Measurements from ENCODE around the gene SIMC1. TPM values are rescaled to one million over a fixed set of nuclear protein-coding genes. Genes with fewer than 3 reads are reported as not detected.
"Not testable (repeated sequence)": the region's sequence is repeated elsewhere in the genome, so short reads cannot be mapped to it uniquely, and the experiment has no call there.

Gene SIMC1
- total and polyA plus RNA-seq, 7 donors = 2.0 to 17.0 (median 7.6) TPM

DNA sequence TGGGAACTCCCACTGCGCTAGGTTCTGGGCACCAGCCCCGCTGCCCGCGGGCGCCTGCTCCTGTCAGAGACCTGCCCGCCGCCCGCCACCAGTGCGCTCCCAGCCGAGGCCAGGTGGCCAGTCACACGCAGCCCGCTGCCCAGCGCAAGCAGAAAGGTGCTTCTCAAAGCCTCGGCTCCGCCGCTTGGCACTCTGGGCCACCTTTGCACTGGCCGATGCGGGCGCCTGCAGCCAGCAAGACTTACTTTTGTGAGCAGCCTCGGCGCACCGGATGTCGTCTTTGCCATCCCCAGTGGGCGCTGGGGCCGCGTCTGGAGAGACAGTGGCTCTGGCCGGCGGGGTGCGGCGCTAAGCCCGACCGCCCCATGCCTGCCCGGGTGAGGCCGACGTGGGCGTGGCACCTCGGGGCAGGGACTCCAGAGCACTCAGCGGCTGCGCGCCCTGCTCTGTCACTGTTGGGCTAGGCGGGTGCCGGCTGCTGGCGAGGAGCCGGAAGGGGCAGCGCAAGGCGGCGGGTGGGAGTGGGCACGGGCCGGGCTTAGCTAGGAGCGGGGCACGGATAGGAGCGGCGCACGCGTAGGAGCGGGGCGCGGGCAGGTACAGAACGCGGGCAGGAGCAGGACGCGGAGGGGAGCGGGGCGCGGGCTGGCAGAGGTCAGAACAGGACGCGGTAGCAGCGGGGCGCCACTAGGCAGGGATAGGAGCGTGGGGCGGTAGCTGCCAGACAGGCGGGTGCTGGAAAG lies 39.1 kb upstream of the SIMC1 start:
- peak; percentile 53 to 86 (median 64) for ATAC-seq
- H3K9me3 ChIP-seq; H3K27ac ChIP-seq; H3K4me1 ChIP-seq; DNase-seq; H3K27me3 ChIP-seq (ENCODE audit: insufficient read depth in 3 of 3, low read length in 2 of 3); H3K36me3 ChIP-seq (ENCODE audit: insufficient read depth in 1 of 2, low read depth in 1 of 2); intact Hi-C loops (cut with DNase I): not testable (repeated sequence)
- peak overlapping the region; percentile 53 for H3K4me3 ChIP-seq
- 1 to 4% (median 2%) methylated on average over 42 to 69 of the region's 72 CpGs for WGBS, 3 donors

DNA sequence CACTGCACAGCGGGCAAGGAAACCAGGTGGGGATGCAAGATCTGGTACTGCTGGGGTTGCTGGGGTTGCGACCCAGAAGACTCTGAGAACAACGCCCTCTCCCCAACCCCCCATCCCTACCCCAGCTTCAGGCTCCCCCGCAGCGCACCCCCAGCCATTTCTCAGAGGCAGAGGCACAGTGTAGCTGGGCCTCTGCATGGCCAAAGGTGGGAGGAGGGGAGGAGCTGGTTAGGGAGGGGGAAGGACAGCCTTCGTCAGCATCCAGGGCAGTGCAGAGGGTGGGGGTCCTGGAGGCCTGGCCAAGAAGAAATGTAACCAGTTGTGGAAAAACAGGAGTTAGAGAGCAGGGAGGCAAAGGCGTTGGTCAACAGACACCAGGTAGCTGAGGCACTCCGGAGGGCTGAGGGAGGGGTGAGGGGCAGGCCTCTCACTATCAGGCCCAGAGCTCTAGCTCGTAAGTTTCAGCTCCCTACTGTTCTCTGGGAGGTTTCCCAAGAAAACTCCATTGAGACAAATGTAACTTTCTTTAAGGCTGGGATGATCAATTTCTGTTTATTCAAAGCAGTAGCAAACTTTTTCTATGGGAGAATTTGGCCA lies 38.3 kb upstream of the SIMC1 start:
- H3K27me3 ChIP-seq (ENCODE audit: insufficient read depth in 3 of 3, low read length in 2 of 3); ATAC-seq; intact Hi-C loops (cut with DNase I); H3K4me3 ChIP-seq; H3K36me3 ChIP-seq (ENCODE audit: insufficient read depth in 1 of 2, low read depth in 1 of 2); DNase-seq; H3K27ac ChIP-seq; H3K9me3 ChIP-seq; H3K4me1 ChIP-seq: not testable (repeated sequence)
- 17 to 28% (median 18%) methylated on average over 6 to 8 of the region's 9 CpGs for WGBS, 3 donors

DNA sequence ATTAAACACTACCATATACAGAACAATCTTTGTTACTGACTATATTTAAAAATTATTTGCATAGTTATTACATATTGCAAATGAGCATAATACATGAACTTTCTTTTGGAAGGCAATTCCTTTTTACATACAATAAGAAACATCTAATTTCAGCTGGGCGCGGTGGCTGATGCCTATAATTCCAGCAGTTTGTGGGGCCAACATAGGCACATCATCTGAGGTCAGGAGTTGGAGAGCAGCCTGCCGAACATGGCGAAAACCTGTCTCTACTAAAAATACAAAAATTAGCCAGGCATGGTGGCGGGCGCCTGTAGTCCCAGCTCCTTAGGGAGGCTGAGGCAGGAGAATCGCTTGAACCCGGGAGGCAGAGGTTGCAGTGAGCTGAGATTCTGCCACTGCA lies 36.4 kb upstream of the SIMC1 start:
- intact Hi-C loops (cut with DNase I) = no loop called here
- no peak for DNase-seq
- no peaks in the 10 kb centered on the region for H3K36me3 ChIP-seq (ENCODE audit: insufficient read depth in 1 of 2, low read depth in 1 of 2)

DNA sequence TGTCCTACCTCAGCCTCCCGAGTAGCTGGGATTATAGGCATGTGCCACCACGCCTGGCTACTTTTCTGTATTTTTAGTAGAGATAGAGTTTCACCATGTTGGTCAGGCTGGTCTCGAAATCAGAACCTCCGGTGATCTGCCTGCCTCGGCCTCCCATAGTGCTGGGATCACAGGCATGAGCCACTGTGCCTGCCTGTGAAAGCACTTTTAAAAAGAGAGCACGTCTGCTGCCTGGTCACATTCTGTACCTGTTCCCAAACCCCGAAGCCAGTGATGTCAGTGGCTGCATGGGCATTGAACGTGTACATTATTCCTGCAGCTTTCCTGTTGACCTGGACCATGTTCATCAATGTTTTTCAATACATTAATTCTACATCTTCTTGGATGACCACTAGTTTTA lies 35.1 kb upstream of the SIMC1 start:
- no peak overlapping the region for H3K4me3 ChIP-seq
- H3K27ac ChIP-seq = no peak overlapping the region
- no peak for TF ChIP-seq CTCF (IDR thresholded peaks at IDR 0.05)
- intact Hi-C loops (cut with DNase I) = no loop called here
- no peaks in the 10 kb centered on the region for H3K9me3 ChIP-seq
- DNase-seq (no peak), ATAC-seq (no peak)
- H3K36me3 ChIP-seq (ENCODE audit: insufficient read depth in 1 of 2, low read depth in 1 of 2) = no peaks in the 10 kb centered on the region
- peaks cover 3 to 10% (median 4%) of the 10 kb centered on the region in 3 donors for H3K27me3 ChIP-seq (ENCODE audit: insufficient read depth in 3 of 3, low read length in 2 of 3)
- H3K4me1 ChIP-seq = no peaks in the 10 kb centered on the region
- 65 to 74% (median 67%) methylated on average over 8 of the region's 8 CpGs for WGBS, 3 donors

More for the DNA sequence above, 36.4 kb upstream of the SIMC1 start:
- 93 to 96% (median 93%) methylated on average over 8 of the region's 8 CpGs for WGBS, 3 donors
- no peaks in the 10 kb centered on the region for H3K4me1 ChIP-seq
- no peak overlapping the region for H3K27ac ChIP-seq
- no peak overlapping the region for H3K4me3 ChIP-seq
- no peak for ATAC-seq
- no peaks in the 10 kb centered on the region for H3K9me3 ChIP-seq
- TF ChIP-seq CTCF (IDR thresholded peaks at IDR 0.05) = no peak
- peaks cover 3 to 10% (median 4%) of the 10 kb centered on the region in 3 donors for H3K27me3 ChIP-seq (ENCODE audit: insufficient read depth in 3 of 3, low read length in 2 of 3)

- intact Hi-C loops (cut with DNase I); H3K27me3 ChIP-seq (ENCODE audit: insufficient read depth in 3 of 3, low read length in 2 of 3); H3K4me1 ChIP-seq; H3K4me3 ChIP-seq; H3K9me3 ChIP-seq; H3K27ac ChIP-seq; H3K36me3 ChIP-seq (ENCODE audit: insufficient read depth in 1 of 2, low read depth in 1 of 2); DNase-seq; ATAC-seq: not testable (repeated sequence)
- 67 to 74% (median 68%) methylated on average over 9 to 10 of the region's 10 CpGs for WGBS, 3 donors
Observed at GRCh38 chr5:176203535-176203934, 34.7 kb upstream of the SIMC1 start.

DNA sequence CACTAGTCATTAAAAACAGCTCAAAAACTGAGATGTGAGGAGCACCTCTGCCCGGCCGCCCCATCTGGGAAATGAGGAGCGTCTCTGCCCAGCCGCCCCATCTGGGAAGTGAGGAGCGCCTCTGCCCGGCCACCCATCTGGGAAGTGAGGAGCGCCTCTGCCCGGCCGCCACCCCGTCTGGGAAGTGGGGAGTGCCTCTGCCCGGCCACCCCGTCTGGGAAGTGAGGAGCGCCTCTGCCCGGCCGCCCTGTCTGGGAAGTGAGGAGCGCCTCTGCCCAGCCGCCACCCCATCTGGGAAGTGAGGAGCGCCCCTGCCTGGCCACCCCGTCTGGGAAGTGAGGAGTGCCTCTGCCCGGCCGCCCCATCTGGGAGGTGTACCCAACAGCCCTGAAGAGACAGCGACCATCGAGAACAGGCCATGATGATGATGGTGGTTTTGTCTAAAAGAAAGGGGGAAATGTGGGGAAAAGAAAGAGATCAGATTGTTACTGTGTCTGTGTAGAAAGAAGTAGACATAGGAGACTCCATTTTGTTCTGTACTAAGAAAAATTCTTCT lies 23.7 kb upstream of the SIMC1 start:
- DNase-seq = not testable (repeated sequence)

DNA sequence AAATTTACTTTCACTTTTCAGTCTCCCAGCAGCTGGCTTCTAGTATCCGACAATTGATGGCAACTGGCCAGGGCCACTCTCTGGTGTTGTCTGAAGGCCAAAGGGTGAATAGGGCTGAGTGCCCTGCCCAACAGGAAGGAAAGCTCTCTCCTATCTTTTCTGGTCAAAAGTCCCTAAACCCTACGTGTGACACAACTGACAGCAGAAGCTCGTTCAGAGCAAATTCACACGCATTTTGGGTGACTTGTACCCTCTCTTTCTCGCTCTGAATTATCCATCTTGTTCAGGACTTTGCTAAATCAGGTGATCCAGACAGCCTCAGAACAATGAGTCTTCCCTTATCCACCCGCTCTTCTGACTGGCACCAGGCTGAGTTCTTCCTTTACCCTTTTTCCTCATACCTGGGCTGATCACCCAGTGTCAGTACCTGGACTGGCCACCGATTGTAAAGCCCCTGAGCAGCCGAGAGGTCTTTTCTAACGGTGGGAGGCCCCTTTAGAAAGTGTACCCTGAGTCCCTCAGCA lies 21.8 kb upstream of the SIMC1 start:
- 58 to 66% (median 61%) methylated on average over 9 of the region's 9 CpGs for WGBS, 3 donors
- H3K36me3 ChIP-seq (ENCODE audit: insufficient read depth in 1 of 2, low read depth in 1 of 2); H3K4me1 ChIP-seq; DNase-seq; H3K27me3 ChIP-seq (ENCODE audit: insufficient read depth in 3 of 3, low read length in 2 of 3); intact Hi-C loops (cut with DNase I); H3K27ac ChIP-seq; H3K9me3 ChIP-seq; H3K4me3 ChIP-seq: not testable (repeated sequence)
- ATAC-seq = peak in 3 of 4 donors; percentile 35 to 58 (median 45)

More for the DNA sequence above, 23.7 kb upstream of the SIMC1 start:
- intact Hi-C loops (cut with DNase I); H3K9me3 ChIP-seq; H3K4me3 ChIP-seq; H3K4me1 ChIP-seq; ATAC-seq; H3K27me3 ChIP-seq (ENCODE audit: insufficient read depth in 3 of 3, low read length in 2 of 3); H3K27ac ChIP-seq; H3K36me3 ChIP-seq (ENCODE audit: insufficient read depth in 1 of 2, low read depth in 1 of 2): not testable (repeated sequence)
- 86 to 89% (median 87%) methylated on average over 13 to 23 of the region's 23 CpGs for WGBS, 3 donors

GRCh38 chr5:176217188-176217729 lies 21.0 kb upstream of the SIMC1 start:
- H3K4me1 ChIP-seq; H3K4me3 ChIP-seq; H3K27ac ChIP-seq; H3K36me3 ChIP-seq (ENCODE audit: insufficient read depth in 1 of 2, low read depth in 1 of 2); DNase-seq; ATAC-seq; H3K27me3 ChIP-seq (ENCODE audit: insufficient read depth in 3 of 3, low read length in 2 of 3); H3K9me3 ChIP-seq; intact Hi-C loops (cut with DNase I): not testable (repeated sequence)
- WGBS, 3 donors = 69 to 88% (median 76%) methylated on average over 4 to 5 of the region's 5 CpGs

DNA sequence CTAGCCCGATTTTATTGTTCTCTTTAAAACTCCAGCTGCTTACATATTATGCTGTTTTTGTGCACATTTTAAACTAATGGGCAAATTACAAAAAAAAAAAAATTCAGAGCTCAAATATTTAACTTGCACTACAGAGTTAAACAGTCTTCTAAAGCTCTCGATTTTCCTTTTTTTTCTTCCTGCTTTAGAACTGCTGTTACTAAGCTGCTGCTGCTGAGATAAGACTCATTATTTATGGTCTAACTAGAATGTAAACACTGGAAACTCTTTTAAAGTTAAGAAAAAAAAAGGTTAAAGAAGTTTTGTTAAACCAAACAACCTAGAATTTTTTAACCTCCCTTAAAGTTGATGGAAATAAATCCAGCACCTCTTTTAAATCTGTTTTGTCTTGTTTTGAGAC lies 20.5 kb upstream of the SIMC1 start:
- H3K4me3 ChIP-seq; H3K4me1 ChIP-seq; H3K9me3 ChIP-seq; H3K27ac ChIP-seq; H3K36me3 ChIP-seq (ENCODE audit: insufficient read depth in 1 of 2, low read depth in 1 of 2); intact Hi-C loops (cut with DNase I); H3K27me3 ChIP-seq (ENCODE audit: insufficient read depth in 3 of 3, low read length in 2 of 3); ATAC-seq; DNase-seq: not testable (repeated sequence)
- 48 to 57% (median 56%) methylated on average over 2 of the region's 2 CpGs for WGBS, 3 donors
